NCI-H2196 (cell line): Measurements from ENCODE around the gene RFX4.
A peak's percentile ranks its signal among the peaks of the same experiment; 100 is the strongest.

Source experiments
- DNase-seq: peaks from one replicate; lab custom pipeline; 2025; ENCODE audit not compliant: unreplicated experiment; lab: John Stamatoyannopoulos, UW

RFX4 gene

GRCh38 chr12:106791531-106791930 lies 208.7 kb downstream of the RFX4 start:
- peak; percentile 27 for DNase-seq

DNA sequence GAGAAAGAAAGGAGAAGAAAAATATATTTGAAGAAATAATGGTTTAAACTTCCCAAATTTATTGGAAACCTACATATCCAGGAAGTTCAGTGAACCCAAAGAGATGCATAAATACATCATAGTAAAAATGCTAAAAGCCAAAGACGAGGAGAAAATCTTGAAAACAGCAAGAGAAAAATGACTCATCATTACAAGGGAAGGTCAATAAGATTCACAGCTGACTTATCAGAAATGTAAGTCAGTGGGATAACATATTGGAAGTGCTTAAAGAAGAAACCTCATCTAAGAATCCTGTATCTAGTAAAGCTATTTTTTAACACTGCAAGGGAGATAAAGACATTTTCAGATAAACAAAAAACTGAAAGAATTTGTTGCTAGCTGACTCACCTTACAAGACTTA lies 211.6 kb downstream of the RFX4 start:
- no peak for DNase-seq

DNA sequence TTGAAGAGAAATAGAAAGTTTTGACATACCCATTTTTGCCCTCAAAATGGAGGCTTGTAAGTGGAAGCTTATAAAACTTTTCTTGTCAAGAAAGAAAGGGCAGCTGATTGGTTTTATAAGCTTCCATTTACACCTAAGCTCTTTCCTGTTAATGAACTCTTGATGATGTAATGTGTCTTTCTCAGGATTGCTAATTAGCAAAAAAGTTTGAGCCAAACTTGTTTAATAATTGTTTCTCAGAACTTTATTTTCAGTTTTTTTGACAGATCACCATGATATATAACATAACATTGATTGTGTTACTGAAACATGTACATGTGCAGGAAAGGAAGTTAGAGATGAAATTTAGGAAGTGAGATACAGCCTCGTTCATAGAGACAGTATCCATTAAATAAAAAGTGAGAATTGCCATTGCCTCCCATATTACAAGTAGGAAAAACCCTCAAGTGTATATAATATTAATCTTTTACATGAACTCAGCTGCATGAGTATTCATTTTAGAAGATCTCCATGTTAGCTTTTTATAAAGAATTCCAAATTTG lies 218.4 kb downstream of the RFX4 start:
- DNase-seq, result no peak

DNA sequence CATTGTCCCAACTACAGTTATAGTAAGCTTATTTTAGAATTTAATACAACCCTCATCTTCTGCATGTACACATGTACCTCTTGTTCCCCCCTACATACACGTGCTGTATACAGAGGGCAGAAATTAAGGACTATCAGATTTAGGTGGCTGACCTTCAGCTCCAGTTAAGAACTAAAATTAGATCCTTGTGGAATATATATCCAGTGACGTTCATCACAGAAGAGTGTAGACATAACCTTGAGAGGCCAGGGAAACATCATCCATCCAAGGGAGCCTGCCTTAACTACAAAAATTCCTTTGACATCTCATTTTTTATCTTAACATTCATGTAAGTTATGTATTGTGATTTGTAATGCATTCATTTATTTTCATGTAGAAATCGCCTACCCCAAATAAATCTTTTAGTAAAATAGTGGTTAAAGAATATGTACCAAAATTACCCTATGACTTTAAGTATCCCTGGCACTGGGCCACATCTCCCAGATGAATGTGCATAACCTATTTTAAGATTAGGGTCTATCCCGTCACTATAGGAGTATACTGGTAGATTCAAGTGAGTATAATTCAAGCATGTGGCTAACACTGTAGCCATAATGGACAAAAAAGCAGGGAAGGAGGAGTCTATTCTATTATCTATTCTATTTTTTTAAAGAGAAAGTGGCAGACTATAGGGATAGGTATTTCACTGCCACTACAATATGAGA lies 219.2 kb downstream of the RFX4 start:
- no peak for DNase-seq

GRCh38 chr12:106804668-106805067 lies 221.9 kb downstream of the RFX4 start:
- no peak for DNase-seq
